ENCODE measurements around the gene SLC44A3.
"Not testable (repeated sequence)": the region's sequence is repeated elsewhere in the genome, so short reads cannot be mapped to it uniquely, and the experiment has no call there.

The SLC44A3 gene

GRCh38 chr1:94936861-94937620 lies 116.9 kb downstream of the SLC44A3 start:
- TF ChIP-seq, protein P1, sequence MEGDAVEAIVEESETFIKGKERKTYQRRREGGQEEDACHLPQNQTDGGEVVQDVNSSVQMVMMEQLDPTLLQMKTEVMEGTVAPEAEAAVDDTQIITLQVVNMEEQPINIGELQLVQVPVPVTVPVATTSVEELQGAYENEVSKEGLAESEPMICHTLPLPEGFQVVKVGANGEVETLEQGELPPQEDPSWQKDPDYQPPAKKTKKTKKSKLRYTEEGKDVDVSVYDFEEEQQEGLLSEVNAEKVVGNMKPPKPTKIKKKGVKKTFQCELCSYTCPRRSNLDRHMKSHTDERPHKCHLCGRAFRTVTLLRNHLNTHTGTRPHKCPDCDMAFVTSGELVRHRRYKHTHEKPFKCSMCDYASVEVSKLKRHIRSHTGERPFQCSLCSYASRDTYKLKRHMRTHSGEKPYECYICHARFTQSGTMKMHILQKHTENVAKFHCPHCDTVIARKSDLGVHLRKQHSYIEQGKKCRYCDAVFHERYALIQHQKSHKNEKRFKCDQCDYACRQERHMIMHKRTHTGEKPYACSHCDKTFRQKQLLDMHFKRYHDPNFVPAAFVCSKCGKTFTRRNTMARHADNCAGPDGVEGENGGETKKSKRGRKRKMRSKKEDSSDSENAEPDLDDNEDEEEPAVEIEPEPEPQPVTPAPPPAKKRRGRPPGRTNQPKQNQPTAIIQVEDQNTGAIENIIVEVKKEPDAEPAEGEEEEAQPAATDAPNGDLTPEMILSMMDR (IDR thresholded peaks at IDR 0.05; ENCODE audit: insufficient read depth, low read length, poor library complexity, severe bottlenecking): no peak
- Histone ChIP-seq H3K4me3 (replicated peaks; ENCODE audit: low read depth, low read length) (no peak overlapping the region), H3K36me3 (ENCODE audit: control insufficient read depth, insufficient read depth, low read length) (no peaks in the 10 kb centered on the region), H3K27me3 (replicated peaks; ENCODE audit: control insufficient read depth, insufficient read depth, low read length) (no peaks in the 10 kb centered on the region)
- DNase-seq (ENCODE audit: extremely low read depth, insufficient read length): no peak

- DNase-seq (ENCODE audit: extremely low read depth, insufficient read length): no peak
- Histone ChIP-seq H3K27me3 (replicated peaks; ENCODE audit: control insufficient read depth, insufficient read depth, low read length) (no peaks in the 10 kb centered on the region), H3K36me3 (ENCODE audit: control insufficient read depth, insufficient read depth, low read length) (no peaks in the 10 kb centered on the region), H3K4me3 (replicated peaks; ENCODE audit: low read depth, low read length) (no peak overlapping the region)
- TF ChIP-seq, protein P1 (IDR thresholded peaks at IDR 0.05; ENCODE audit: insufficient read depth, low read length, poor library complexity, severe bottlenecking): no peak
Measured at GRCh38 chr1:94937820-94938219, 117.7 kb downstream of the SLC44A3 start.

GRCh38 chr1:94940738-94941137 lies 120.6 kb downstream of the SLC44A3 start:
- Histone ChIP-seq H3K27me3 (replicated peaks; ENCODE audit: control insufficient read depth, insufficient read depth, low read length) (no peaks in the 10 kb centered on the region), H3K4me3 (replicated peaks; ENCODE audit: low read depth, low read length) (no peak overlapping the region), H3K36me3 (ENCODE audit: control insufficient read depth, insufficient read depth, low read length) (no peaks in the 10 kb centered on the region)
- TF ChIP-seq, protein P1 (IDR thresholded peaks at IDR 0.05; ENCODE audit: insufficient read depth, low read length, poor library complexity, severe bottlenecking): no peak
- no peak for DNase-seq (ENCODE audit: extremely low read depth, insufficient read length)

DNA sequence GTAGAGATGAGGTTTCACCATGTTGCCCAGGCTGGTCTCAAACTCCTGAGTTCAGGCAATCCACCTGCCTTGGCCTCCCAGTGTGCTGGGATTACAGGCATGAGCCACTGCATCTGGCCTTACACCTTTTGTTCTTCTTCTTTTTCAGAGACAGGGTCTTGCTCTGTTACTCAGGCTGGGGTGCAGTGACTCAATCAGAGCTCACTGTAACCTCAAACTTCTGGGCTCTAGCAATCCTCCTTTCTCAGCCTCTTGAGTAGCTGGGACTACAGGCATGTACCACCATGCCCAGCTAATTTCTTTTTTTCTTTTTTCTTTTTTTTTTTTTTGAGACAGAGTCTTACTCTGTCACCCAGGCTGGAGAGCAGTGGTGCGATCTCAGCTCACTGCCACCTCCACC lies 121.3 kb downstream of the SLC44A3 start:
- H3K27me3 ChIP-seq (replicated peaks; ENCODE audit: control insufficient read depth, insufficient read depth, low read length); H3K4me3 ChIP-seq (replicated peaks; ENCODE audit: low read depth, low read length); H3K36me3 ChIP-seq (ENCODE audit: control insufficient read depth, insufficient read depth, low read length); DNase-seq (ENCODE audit: extremely low read depth, insufficient read length): not testable (repeated sequence)

- H3K36me3 ChIP-seq (ENCODE audit: control insufficient read depth, insufficient read depth, low read length): no peaks in the 10 kb centered on the region
- TF ChIP-seq, protein P1 (IDR thresholded peaks at IDR 0.05; ENCODE audit: insufficient read depth, low read length, poor library complexity, severe bottlenecking): no peak
- no peak overlapping the region for H3K4me3 ChIP-seq (replicated peaks; ENCODE audit: low read depth, low read length)
- H3K27me3 ChIP-seq (replicated peaks; ENCODE audit: control insufficient read depth, insufficient read depth, low read length): no peaks in the 10 kb centered on the region
- no peak for DNase-seq (ENCODE audit: extremely low read depth, insufficient read length)
Measured at GRCh38 chr1:94942171-94943128, 122.3 kb downstream of the SLC44A3 start.

Measured in GM06990 (cell line).